ENCODE measurements around the gene RND3. TPM values are rescaled to one million over a fixed set of nuclear protein-coding genes. Genes with fewer than 3 reads are reported as not detected.

RND3 gene
- 53.1 and 66.5 TPM in 2 replicates for total RNA-seq

GRCh38 chr2:150487537-150488429, at the start of gene RND3:
Gene RND3 (minus strand): TSS chr2:150487667. CDS start chr2:150487417, 250 bp downstream.
- peak; percentile 99 for DNase-seq

DNA sequence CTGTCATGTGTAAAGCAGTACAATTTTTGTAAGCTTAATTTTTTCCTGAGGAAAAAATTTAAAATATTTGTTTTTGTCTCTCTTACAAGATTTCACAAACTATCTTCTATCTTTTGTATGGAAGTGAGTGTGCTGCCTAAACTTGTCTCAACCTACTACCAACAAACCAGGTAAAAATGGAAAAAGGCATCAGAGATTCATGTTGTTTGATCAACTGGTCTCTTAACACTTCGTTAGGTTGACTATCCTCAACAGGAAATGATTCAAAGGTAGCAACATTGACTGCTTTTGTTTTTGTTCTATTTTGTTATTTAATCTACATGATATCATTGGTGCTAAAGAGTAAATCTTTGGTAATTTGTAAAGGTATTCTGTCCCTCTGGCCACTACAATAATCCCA, 47.7 kb upstream of the RND3 start:
- DNase-seq: no peak

GRCh38 chr2:150532879-150533278, 45.4 kb upstream of the RND3 start:
- no peak for DNase-seq

DNA sequence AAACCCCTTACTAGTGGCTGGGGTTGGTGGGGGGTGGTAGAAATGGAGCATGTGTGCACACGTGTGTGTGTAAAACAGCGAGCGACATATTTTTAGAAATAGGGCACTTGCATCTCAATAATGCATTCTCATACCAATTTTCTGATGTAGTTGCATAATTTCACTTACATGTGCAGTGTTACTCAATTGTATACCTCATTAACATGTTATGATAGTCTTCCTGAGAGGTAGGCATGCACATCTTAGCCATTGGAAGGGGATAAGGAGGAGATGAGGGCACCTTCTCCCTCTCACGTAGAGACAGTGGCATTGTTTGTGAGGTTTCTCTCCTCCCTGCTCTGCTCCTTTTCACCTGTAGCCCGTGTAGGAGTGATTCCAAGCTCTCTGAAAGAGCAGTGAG, 44.6 kb upstream of the RND3 start:
- no peak for DNase-seq

DNA sequence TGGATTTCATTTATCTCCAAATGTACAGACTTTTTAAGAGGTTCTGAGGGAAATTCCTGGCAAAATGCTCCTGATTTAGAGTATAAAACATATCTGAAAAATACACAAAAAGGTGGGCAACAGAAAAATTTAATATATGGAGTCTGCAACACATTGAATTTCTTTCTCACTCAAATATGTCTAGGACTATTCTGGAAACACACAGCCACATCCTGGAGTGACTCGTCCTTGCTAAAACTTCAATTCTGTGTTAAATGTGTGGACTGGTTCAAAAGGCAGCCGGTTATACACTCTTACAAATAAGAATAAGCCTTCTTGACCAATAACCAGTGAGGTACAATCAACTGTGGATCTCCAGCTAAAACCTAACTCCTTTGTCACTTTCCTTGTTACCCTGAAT, 44.1 kb upstream of the RND3 start:
- DNase-seq: no peak

DNA sequence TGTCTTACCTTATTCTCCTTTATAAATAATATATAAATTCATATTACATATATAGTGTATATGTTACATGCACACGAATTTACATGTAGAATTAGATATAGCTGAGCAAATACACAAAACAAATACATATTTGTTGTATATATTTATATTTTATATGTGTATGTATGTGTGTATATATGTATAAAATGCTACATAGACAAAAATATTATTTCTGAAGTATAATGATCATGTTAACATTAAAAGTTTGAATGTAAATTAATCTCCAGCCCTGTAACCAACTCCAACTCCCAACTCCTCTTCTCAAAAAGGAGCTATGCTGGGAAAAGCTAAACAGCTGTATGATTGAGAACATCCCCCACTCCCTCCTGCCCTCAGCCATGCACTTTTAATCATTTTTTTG, 42.7 kb upstream of the RND3 start:
- DNase-seq: no peak

DNA sequence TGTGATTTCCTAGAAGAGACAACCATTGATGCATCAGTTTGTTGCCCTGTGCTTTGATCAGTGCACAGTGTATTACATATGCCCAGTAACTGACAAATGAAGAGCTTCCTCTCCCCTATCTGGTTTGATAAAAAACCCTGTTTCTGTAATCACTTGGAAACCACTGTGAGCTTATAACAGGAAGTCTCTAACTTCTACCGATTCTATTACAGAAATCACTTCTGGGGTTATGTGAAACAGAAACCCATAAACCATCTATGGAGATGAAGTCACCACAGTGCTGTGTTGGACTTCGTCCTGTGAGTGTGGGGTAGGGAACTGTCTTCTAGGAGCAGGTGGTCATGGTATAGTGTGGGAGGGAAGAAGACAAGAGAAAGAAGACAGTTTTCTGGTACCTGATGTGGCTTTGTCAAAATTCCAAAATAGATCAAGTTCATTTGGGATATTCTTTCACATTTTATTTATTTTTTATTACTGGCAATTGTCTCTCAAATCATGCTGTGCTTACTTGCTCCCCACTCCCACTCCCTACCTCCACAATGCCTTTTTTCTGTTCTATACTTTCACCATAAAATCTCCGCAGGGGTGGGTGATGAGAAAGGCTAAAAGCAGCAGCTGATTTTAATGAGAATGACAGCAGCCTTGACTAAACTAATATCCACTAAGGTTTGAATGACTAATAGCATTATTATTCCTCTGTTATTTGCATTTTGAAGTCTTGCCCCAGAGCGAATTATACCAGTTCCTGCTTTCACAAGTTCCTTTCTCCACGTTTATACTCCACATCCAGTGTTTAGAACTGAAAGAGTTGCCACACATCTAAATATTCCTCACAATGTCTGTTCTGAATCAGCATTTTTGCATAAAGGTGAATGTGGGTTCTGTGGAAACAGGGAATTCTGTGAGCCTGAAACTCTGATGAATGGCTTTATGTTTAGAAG, 41.7 kb upstream of the RND3 start:
- DNase-seq: no peak

DNA sequence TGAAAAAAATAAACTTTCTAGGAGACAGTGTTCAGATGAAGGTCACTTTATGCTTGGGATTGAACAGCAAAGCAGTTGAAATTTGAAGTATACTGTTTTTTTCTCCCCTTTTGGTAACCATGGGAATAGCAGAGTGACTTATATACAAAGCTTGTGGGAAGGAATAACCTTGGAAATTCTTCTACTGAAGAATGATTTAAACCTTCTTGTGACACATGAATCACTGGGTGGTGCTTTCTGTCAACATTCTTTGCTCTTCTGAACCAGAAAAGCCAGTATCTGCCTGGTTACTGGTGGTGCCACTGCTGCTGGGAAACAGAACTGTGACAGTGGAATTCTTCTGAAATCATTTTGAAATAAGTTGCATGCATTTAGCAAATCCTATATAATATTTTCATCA, 39.4 kb upstream of the RND3 start:
- DNase-seq: peak; percentile 50

DNA sequence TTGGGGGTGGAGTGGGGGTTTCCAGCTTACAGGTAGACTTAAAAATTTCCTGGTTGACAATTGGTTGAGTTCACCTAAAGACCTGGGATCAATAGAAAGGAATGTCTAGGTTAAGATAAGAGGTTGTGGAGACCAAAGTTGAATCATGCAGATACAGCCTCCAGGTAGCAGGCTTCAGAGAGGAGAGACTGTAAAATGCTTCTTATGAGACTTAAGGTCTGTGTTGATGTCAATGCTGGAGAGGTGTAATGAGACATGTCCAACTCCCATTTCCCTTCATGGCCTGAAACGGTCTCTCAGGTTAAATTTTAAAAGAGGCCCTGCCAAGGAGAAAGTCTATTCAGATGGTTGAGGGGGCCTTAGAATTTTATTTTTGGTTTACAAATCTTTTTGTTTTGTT, 38.5 kb upstream of the RND3 start:
- DNase-seq: no peak

GRCh38 chr2:150522269-150522668, 34.8 kb upstream of the RND3 start:
- DNase-seq: no peak

- peak; percentile 37 for DNase-seq
Measured at GRCh38 chr2:150520887-150521664, 33.6 kb upstream of the RND3 start.

GRCh38 chr2:150520033-150520432, 32.6 kb upstream of the RND3 start:
- DNase-seq: no peak

- DNase-seq: no peak
Measured at GRCh38 chr2:150517951-150518680, 30.6 kb upstream of the RND3 start.

DNA sequence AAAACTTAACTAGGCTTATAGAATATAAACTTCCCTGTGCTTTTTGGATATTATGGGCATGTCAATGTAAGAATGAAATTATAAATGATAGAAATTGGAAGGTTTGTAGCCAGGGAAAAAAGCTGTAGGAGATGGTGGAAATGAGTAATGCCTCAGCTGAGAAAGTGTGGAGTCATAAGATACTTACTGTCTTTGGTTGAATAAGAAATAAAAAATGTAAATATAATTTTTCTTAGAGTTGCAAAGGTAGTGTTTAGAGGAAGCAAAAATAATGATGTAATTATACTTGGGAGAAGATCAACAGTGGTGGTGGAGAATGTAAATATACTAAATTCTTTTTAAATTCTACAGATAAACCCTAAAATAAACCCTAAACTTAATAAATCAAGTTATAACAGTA, 26.2 kb upstream of the RND3 start:
- no peak for DNase-seq

GRCh38 chr2:150508497-150509137, 21.1 kb upstream of the RND3 start:
- no peak for DNase-seq

- DNase-seq: no peak
Measured at GRCh38 chr2:150507071-150507470, 19.6 kb upstream of the RND3 start.

- no peak for DNase-seq
Measured at GRCh38 chr2:150505178-150505577, 17.7 kb upstream of the RND3 start.

DNA sequence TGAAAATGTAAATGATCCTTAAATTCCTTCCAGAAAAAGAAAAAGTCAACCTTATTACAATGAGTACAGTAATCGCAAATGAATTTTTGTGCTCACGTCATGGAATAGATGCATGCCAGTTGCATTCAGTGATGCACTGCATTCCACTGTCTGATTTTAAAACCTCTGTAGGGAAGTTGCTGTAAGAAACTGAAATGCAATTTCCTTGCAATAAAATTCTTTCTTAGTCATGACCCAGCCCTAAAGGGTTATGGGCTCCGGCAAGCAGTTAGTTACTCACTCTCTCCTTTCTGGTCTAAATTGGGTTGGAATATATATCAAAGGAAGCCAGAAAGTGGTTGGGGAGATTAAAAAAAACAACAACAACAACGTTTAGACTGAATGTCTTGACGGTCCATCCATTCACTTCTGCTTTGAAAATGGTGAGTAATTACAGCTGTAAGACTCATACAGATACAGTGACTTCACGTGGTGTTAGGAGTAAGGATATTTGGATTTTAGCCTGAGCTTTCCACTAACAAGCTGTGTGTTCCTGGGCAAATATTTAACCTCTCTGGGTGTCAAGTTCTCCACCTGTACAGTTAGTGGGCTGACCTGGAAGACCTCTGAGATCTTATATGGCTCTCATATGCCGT, 8.6 kb upstream of the RND3 start:
- no peak for DNase-seq

DNA sequence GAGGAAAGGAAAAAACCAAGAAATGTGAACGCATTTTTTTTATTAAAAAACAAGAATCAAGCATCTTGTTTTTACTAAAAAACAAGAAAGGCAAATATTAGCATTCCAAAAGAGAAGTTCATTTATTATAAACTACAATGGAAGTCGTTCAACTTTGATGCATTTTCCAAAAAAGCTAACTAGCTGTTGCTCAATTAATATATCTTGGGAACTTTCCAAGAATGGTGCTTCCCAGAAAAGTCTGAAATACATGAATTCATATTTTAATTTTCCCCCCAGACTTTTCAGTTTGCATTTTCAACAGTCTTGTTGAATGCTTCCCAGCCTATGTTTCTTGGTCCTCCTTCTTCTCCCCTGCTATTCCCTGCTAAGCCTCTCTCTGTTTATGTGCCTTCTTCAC, 7.5 kb upstream of the RND3 start:
- no peak for DNase-seq

DNA sequence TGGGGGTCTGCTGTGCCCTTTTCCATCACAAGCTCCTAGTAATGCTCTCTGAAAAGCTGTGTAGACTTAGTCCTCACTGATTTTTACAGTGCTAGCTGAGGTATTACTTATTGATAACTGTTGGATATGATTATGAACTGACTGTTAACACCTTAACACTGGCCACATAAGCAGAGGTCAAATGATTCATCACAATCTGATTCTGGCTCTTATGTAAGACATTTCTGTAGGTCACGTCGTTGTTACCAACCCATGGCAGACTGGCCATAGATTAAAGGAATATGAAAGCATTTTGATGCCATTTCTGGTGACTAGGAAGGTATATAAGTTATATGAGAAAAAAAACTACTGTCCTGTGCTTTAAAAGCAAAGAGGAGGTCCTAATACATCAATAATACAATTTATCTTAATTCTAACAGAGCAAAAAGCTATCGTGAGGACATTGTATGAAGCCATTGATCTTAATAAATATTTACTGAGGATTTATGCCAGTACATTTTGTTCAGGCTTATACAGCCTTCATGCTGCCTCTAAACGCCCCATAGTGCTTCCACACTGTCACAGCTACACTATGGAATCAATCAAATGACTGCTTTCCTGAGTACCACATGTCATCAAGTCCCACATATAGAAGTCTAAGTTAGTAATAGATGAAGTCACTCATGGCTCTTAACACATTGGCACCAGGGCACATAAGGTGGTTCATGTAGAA, 6.9 kb upstream of the RND3 start:
- DNase-seq: no peak
